ENCODE data around the gene RFNG.
A peak's percentile ranks its signal among the peaks of the same experiment; 100 is the strongest.

Gene RFNG

GRCh38 chr17:82065638-82066303, 14.2 kb upstream of the RFNG start, which contains the start of gene DUS1L:
Gene DUS1L (minus strand): TSS chr17:82065804. CDS start chr17:82065059, 745 bp downstream.
- peak within 1 kb of the TSS; percentile 92 for H3K9ac ChIP-seq (ENCODE audit: low read length)
- no peaks in the 10 kb centered on the region for H3K9me3 ChIP-seq (ENCODE audit: insufficient read depth, low read length)
- H3K36me3 ChIP-seq (ENCODE audit: low read length): no peaks in the 10 kb centered on the region
- peak within 1 kb of the TSS; percentile 85 for H3K4me2 ChIP-seq (ENCODE audit: low read depth, low read length, poor library complexity, severe bottlenecking)
- H3K27me3 ChIP-seq (ENCODE audit: low read length): no peaks in the 10 kb centered on the region
- H2AFZ ChIP-seq (ENCODE audit: low read depth, low read length, severe bottlenecking): peak within 1 kb of the TSS; percentile 75
- TF ChIP-seq EZH2phosphoT487 (conservative IDR thresholded peaks at IDR 0.05; ENCODE audit: low read length) (no peak), CTCF (IDR thresholded peaks at IDR 0.05; ENCODE audit: insufficient read depth, low read length, poor library complexity, severe bottlenecking) (no peak)
- H3K79me2 ChIP-seq (ENCODE audit: insufficient read depth, low read length): peaks cover 8% of the 10 kb centered on the region; the same call in 1 of the 2 replicates
- no peaks in the 10 kb centered on the region for H4K20me1 ChIP-seq (ENCODE audit: low read depth, low read length)
- peak within 1 kb of the TSS; percentile 59 for H3K4me3 ChIP-seq (ENCODE audit: insufficient read depth, low read length, poor library complexity, severe bottlenecking)
- H3K27ac ChIP-seq (ENCODE audit: low read depth, low read length): peak within 1 kb of the TSS; percentile 39
- H3F3A ChIP-seq (ENCODE audit: insufficient read depth): no peaks in the 10 kb centered on the region
- no peaks in the 10 kb centered on the region for H3K9me2 ChIP-seq (replicated peaks; ENCODE audit: insufficient read depth, low read length)

GRCh38 chr17:82065193-82065637, 13.6 kb upstream of the RFNG start:
- H3K36me3 ChIP-seq (ENCODE audit: low read length): no peaks in the 10 kb centered on the region
- H3K79me2 ChIP-seq (ENCODE audit: insufficient read depth, low read length): peaks cover 8% of the 10 kb centered on the region; the same call in 1 of the 2 replicates
- H3K9ac ChIP-seq (ENCODE audit: low read length): peak overlapping the region; percentile 92
- TF ChIP-seq EZH2phosphoT487 (conservative IDR thresholded peaks at IDR 0.05; ENCODE audit: low read length): no peak
- no peak for TF ChIP-seq CTCF (IDR thresholded peaks at IDR 0.05; ENCODE audit: insufficient read depth, low read length, poor library complexity, severe bottlenecking)
- no peaks in the 10 kb centered on the region for H4K20me1 ChIP-seq (ENCODE audit: low read depth, low read length)
- H3K9me2 ChIP-seq (replicated peaks; ENCODE audit: insufficient read depth, low read length): no peaks in the 10 kb centered on the region
- H2AFZ ChIP-seq (ENCODE audit: low read depth, low read length, severe bottlenecking): no peak overlapping the region
- peak overlapping the region; percentile 62 for H3K4me2 ChIP-seq (ENCODE audit: low read depth, low read length, poor library complexity, severe bottlenecking)
- H3K4me3 ChIP-seq (ENCODE audit: insufficient read depth, low read length, poor library complexity, severe bottlenecking): peak overlapping the region; percentile 59
- no peaks in the 10 kb centered on the region for H3K27me3 ChIP-seq (ENCODE audit: low read length)
- peak overlapping the region; percentile 39 for H3K27ac ChIP-seq (ENCODE audit: low read depth, low read length)
- no peaks in the 10 kb centered on the region for H3F3A ChIP-seq (ENCODE audit: insufficient read depth)
- no peaks in the 10 kb centered on the region for H3K9me3 ChIP-seq (ENCODE audit: insufficient read depth, low read length)

GRCh38 chr17:82064433-82065192, 13.0 kb upstream of the RFNG start:
- H3F3A ChIP-seq (ENCODE audit: insufficient read depth): no peaks in the 10 kb centered on the region
- no peaks in the 10 kb centered on the region for H3K27me3 ChIP-seq (ENCODE audit: low read length)
- TF ChIP-seq CTCF (IDR thresholded peaks at IDR 0.05; ENCODE audit: insufficient read depth, low read length, poor library complexity, severe bottlenecking): no peak
- no peaks in the 10 kb centered on the region for H3K9me2 ChIP-seq (replicated peaks; ENCODE audit: insufficient read depth, low read length)
- no peaks in the 10 kb centered on the region for H3K36me3 ChIP-seq (ENCODE audit: low read length)
- H3K4me2 ChIP-seq (ENCODE audit: low read depth, low read length, poor library complexity, severe bottlenecking): peak overlapping the region; percentile 62
- H3K9ac ChIP-seq (ENCODE audit: low read length): peak overlapping the region; percentile 92
- no peaks in the 10 kb centered on the region for H4K20me1 ChIP-seq (ENCODE audit: low read depth, low read length)
- H3K79me2 ChIP-seq (ENCODE audit: insufficient read depth, low read length): peaks cover 8% of the 10 kb centered on the region; the same call in 1 of the 2 replicates
- peak overlapping the region; percentile 39 for H3K27ac ChIP-seq (ENCODE audit: low read depth, low read length)
- H3K4me3 ChIP-seq (ENCODE audit: insufficient read depth, low read length, poor library complexity, severe bottlenecking): peak overlapping the region; percentile 59
- H2AFZ ChIP-seq (ENCODE audit: low read depth, low read length, severe bottlenecking): no peak overlapping the region
- no peaks in the 10 kb centered on the region for H3K9me3 ChIP-seq (ENCODE audit: insufficient read depth, low read length)

All from SU-DHL-6 (cell line).